Adrenal gland (tissue), 5 donors: Measurements from ENCODE around the gene ZNF827.

Source experiments
- CTCF ChIP-seq, 6 experiments: fragments of 450-650 bp in 4 of 6; fragments of 200-600 bp in 2 of 6; sonication (generic) in 1 of 6; IDR thresholded peaks; 1 replicate in 5 of 6; 2 replicates in 1 of 6; pipeline versions ENCODE4 v1.5.1 to v1.8.0; 2016 to 2021; ENCODE audit warnings: antibody characterized with exemption in 6 of 6, mild to moderate bottlenecking in 2 of 6, moderate library complexity in 1 of 6
- POLR2A ChIP-seq, 2 donors: fragments of 450-650 bp; IDR thresholded peaks; one replicate each; pipeline ENCODE4 v1.6.1; 2017; ENCODE audit warnings: antibody characterized with exemption in 2 of 2, mild to moderate bottlenecking in 2 of 2, moderate library complexity in 1 of 2
- donor health status: DM: no; HTN: no; CAD: no.

GRCh38 chr4:145734031-145734430, 204.6 kb downstream of the ZNF827 start:
- TF ChIP-seq CTCF (IDR thresholded peaks at IDR 0.05) (no peak), POLR2A (IDR thresholded peaks at IDR 0.05) (no peak)
